Hematopoietic multipotent progenitor cell treated with erythropoietin and hydrocortisone succinate and interleukin-3 and kit ligand, for 8 days (in vitro differentiated cells): ENCODE results near the gene RASL10A.

Experiments used
- DNase-seq: peaks from one replicate; pipeline ENCODE4 v3.0.0-alpha.2; 2015

The RASL10A gene

GRCh38 chr22:29316141-29316828, 788 bp upstream of the RASL10A start:
- no peak for DNase-seq

DNA sequence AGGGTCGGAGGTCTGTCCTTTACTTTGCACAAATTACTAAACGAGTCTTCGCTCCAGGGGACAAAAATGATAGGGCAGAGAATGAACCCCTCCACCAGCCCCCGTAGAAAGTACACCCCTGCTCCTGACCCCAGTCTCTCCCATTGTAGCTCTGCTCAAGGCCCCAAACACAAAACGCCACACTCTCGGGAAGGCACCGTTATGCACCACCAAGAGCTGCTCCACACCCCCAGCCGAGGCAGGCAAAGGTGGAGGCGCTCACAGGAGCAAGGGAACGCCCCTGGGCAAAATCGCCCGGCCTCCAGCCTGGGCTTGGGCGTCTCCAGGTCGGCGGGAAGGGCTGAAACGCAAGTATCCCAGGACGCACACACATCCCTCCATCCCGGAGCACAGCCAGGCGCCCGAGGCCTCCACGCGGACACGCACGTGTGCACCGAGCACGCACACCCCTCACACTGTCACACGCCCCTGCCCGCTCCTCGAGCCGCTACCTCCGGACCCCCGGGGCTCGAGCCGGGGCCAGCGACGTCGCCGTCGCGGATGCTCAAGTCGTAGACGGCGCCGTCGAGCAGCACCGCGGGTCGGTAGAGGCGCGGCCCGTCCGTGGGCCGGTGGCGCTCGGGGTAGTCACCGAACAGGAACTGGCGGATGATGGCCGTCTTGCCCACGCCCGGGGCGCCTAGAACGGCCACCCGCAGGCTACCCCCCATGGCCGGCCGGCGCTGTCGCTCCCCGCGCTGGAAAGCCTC, 786 bp downstream of the RASL10A start:
- DNase-seq: peak; percentile 31

GRCh38 chr22:29313576-29314466, 1.7 kb downstream of the RASL10A start:
- peak; percentile 21 for DNase-seq

GRCh38 chr22:29313126-29313575, 2.3 kb downstream of the RASL10A start:
- DNase-seq: peak; percentile 74

DNA sequence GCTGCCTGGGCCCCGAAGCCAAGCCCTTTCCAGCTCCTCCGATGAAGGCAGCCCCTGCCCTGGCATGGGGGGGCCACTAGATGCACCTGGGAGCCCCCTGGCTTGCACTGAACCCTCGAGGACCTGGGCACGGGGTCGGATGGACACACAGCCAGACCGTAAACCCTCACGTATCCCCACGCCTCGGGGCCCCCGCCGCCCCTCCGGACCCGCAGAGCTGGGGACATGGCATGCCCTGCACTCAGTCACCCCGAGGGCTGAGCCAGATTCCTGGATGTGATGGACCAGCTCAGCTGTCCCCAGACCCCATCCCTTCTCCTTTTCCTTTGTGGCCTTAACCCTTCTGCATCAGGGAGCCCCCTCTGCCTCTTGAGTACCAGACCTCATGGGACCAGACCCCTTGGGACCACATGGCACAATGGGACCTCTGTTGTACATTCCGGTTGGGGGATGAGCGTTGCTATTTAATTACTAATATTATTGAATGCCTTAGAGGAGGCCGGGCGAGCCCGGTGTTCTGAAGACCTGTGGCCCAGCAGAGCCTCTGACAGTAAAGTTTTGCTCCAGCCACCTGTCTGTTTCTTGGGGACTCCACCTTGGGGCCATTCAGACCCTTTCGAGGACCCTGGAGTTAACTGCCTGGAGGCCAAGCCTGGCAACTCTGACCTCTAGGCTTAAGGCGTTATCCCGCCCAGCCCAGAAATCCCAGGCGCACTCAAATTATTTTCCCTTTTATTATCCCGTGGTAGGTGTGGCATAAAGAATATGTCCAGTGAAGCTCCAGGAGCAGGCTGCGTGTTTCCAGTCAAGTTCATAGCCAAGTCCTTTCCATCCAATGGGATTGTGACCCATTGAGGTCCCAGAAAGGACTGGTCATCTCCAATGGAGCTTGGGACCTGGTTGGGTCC, 3.0 kb downstream of the RASL10A start:
- no peak for DNase-seq

DNA sequence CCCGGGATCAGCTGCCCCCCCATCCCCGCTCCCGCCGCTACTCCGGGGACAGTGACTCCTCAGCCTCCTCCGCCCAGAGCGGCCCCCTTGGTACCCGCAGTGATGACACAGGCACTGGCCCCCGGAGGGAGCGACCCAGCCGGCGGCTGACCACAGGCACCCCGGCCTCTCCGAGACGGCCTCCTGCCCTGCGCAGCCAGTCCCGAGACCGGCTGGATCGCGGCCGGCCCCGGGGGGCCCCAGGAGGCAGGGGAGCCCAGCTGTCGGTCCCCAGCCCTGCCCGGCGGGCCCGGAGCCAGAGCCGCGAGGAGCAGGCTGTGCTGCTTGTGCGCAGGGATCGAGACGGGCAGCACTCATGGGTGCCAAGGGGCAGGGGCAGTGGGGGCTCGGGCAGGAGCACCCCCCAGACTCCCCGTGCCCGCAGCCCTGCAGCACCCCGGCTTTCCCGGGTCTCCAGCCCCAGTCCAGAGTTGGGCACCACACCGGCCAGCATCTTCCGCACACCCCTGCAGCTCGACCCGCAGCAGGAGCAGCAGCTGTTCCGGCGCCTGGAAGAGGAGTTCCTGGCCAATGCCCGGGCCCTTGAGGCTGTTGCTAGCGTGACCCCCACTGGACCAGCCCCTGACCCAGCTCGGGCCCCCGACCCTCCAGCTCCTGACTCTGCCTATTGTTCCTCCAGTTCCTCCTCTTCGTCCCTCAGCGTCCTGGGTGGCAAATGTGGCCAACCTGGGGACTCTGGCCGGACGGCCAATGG, 3.9 kb downstream of the RASL10A start:
- no peak for DNase-seq

DNA sequence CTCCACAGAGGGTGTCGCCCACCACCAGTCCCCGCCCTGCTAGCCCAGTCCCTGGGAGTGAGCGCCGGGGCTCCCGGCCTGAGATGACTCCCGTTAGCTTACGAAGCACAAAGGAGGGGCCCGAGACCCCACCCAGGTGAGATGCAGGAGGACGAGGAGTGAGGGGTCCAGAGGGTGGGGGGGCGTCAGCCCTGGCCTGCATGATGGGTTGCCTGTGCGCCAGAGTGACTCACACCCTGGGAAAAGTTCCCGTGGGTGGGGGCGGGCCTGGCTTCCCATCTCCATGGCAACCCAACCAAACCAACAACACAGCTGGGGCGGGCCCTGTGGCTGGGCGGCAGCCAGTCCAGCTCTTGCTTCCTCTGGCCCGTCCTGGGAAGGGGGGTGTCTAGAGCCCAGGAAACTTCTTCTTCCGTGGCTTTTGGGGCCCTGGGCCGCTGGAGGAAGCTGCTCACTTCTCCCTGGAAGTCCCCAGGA, 4.6 kb downstream of the RASL10A start:
- peak; percentile 91 for DNase-seq

GRCh38 chr22:29310065-29310862, 5.2 kb downstream of the RASL10A start:
- DNase-seq: no peak

DNA sequence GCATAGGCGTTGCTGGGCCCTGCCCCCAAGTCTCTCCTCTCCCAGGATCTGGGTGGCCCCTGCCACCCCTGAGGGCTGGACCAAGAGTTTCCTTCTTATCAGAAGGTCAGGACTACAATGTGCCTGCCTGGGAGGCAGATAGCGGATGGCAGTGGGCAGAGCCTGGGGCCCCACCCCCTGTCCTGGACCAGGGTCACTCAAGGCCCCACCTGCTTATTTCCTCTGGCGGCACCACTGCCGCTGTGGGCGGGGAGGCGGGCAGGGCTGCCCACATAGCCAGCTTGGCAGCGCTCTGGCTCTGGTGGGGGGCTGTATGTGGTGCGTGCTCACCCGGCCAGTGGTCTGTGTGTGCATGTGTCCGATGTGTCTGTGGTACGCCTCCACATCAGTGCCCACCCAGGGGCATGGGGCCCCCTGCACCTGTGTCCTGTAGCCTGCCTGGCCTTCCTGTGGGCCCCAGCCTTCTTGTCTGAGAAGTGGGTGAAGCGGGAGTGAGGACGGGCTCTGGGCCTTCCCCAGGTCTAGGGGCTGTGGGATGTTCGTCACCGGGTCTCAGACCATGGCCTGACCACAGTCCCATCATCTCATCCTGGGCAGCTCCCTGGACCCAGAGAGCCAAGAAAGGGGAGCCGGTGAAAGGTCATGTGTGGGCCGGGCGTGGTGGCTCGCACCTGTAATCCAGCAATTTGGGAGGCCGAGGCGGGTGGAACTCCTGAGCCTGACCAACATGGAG, 6.0 kb downstream of the RASL10A start:
- peak; percentile 97 for DNase-seq

- DNase-seq: peak; percentile 64
Observed at GRCh38 chr22:29308791-29309262, 6.7 kb downstream of the RASL10A start.

DNA sequence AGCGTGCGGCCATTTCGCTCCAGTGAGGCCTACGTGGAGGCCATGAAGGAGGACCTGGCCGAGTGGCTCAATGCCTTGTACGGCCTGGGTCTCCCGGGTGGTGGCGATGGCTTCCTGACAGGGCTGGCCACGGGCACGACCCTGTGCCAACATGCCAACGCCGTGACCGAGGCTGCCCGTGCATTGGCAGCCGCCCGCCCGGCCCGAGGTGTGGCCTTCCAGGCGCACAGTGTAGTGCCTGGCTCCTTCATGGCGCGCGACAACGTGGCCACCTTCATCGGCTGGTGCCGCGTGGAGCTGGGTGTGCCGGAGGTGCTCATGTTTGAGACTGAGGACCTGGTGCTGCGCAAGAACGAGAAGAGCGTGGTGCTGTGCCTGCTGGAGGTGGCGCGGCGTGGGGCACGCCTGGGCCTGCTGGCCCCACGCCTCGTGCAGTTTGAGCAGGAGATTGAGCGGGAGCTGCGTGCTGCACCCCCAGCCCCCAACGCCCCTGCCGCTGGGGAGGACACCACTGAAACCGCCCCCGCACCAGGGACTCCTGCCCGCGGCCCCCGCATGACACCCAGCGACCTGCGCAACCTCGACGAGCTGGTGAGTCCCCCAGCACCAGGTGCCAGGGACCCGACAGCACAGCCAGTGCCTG, 7.2 kb downstream of the RASL10A start:
- no peak for DNase-seq

- DNase-seq: peak; percentile 63
Observed at GRCh38 chr22:29307596-29308147, 7.8 kb downstream of the RASL10A start.

DNA sequence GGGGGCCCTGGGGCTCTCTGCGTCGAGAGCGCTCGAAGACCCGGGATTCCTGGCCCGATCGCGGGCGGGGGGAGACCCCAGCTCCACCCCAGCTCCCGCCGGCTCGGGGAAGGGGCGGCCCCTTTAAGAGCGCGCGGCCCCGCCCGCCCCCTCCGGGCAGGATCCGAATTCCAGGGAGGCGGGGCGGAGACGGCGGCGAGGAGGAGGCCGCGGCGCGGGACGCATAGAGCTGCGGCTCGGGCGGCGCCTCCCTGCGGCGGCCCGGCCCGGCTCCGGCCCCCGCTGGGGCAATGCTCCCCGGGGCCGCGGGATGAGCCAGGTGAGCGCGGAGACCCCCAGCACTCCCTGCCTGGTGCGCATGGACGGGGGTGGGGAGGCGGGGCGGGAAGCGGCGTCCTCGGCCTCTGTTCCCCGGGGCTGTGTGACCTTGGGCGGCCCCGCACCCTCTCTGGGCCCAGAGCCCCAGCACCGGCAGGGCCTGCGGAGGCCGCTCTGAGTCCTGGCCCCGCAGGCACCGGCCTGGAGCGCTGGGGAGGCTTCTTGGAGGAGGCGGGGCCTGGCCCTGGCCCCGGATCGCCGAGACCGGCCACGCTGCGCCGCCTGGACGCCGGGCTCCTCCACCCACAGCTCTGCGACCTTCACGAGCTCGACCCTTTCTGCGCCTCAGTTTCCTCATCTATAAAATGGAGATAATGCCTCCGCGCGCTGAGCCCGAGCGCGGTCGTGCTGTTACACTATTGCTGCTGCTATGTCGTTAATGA, 8.5 kb downstream of the RASL10A start:
- peak; percentile 75 for DNase-seq

DNA sequence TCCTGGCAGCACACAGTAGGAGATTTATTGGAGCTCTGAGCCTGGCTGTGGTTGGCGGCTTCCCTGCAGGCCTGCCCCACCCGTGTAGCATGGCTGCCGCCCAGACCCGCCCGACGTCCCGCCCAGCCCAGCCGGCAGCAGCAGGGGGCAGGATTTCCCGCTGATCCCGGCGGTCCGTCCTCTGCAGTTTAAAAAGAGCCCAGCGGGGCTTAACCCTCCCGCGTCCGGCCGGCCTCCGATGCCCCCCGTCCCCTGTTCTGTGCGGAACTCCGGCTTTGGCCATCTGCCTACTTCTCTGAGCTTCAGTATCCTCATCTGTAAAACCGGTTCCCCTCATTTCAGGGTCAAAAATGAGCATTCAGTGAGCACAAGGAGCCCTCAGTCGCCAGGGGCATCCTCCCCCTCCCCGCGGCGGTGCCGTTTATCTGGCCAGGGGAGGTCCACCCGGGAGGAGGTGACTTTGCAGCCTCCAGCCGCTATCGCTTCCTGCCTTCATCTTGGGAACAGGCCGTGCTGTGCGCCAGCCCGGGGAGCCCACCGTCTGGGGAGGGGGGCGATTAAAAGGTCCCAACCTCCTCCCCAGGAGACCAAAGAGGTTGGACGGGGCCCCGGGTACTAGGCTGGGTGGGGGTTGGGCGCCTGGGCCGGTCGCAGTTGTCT, 9.2 kb downstream of the RASL10A start, which contains the start of gene GAS2L1:
Gene GAS2L1, plus strand, starts transcription at position 476 of the 660 bp plus-strand sequence. CDS start 1,456 bp downstream, outside the sequence.
- DNase-seq: peak; percentile 83

GRCh38 chr22:29305836-29306174, 9.7 kb downstream of the RASL10A start:
- DNase-seq: no peak

DNA sequence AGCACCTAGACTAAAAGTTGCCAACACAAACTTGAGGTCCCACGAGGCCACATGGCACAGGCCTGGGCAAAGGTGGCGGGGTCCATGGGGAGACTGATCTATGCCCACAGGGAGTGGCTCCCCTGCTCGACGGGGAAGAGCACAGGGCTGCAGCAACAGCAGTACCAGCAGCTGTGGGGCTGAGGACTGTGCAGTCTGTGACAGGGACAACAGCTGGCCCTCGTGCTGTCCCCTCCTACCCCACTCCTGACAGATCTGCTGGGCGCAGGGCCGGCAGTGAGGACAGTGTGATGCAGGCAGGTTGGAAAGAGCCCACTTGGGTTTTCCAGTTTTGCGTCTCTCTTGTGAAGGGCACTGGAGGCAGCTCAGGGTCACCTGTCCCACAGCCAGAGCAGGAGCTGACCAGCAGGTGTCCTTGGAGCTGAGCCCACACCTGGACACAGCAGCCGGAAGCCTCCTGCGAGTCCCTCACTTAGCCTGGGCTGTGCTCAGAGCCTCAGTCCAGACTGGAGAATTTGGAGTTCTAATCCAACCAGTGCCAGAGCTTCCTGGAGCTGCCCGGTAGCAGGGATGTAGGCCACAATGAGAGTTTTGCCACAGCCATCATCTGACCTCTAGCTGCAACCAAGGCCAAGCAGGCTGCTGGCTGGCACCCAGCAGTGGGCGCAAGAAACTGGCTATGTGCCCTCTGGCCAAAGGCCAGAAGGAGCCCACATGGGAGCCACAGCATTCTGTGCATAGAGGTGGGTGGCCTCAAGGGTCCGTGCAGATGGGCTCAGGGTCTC, 12.6 kb downstream of the RASL10A start:
- no peak for DNase-seq

DNA sequence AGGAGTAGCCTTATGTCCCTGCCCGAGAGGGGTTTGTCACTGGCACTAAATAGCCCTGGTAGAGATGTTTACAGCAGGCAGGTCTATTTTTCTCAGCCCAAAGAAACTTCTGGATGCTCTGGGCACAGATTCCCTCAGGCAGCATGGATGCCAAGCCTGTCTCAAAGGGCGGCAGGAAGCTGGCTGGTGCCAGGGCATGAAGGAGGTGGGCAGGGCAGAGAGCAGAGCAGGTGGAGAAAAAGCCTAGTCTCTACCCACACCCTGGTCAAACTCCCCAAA, 13.2 kb downstream of the RASL10A start:
- DNase-seq: no peak
